Small intestine (tissue), 16 donors: ENCODE data around the gene PLK4. TPM values are rescaled to one million over a fixed set of nuclear protein-coding genes. Genes with fewer than 3 reads are reported as not detected.
A peak's percentile ranks its signal among the peaks of the same experiment; 100 is the strongest.

Source experiments
- DNase-seq, 2 donors: peaks; one replicate each; pipeline versions ENCODE4 v3.0.0 to v3.0.0-alpha.2; 2013
- FAIRE-seq: peaks from 2 replicates; lab custom pipeline; 2012; peaks lifted over from hg19 to GRCh38; lab: Jason Lieb, UNC
- H3K27ac ChIP-seq, 3 donors: one replicate each; pipeline ENCODE4 v1.5.1; 2013; ENCODE audit warnings: low read length in 2 of 3, mild to moderate bottlenecking in 2 of 3, control low read depth in 1 of 3, inconsistent platforms in 1 of 3, low read depth in 1 of 3, moderate library complexity in 1 of 3
- H3K27me3 ChIP-seq, 3 donors: one replicate each; pipeline ENCODE4 v1.6.1; 2013; ENCODE audit warnings: low read length in 3 of 3, inconsistent platforms in 1 of 3; ENCODE audit not compliant: control insufficient read depth in 3 of 3, insufficient read depth in 3 of 3
- H3K36me3 ChIP-seq, 3 donors: one replicate each; pipeline ENCODE4 v1.6.1; 2013; ENCODE audit warnings: low read length in 3 of 3, inconsistent platforms in 1 of 3, low read depth in 1 of 3, mild to moderate bottlenecking in 1 of 3, moderate library complexity in 1 of 3; ENCODE audit not compliant: control insufficient read depth in 3 of 3, insufficient read depth in 2 of 3
- H3K4me1 ChIP-seq, 3 donors: one replicate each; pipeline ENCODE4 v1.6.1; 2013; ENCODE audit warnings: low read length in 2 of 3, inconsistent platforms in 1 of 3, low read depth in 1 of 3, mild to moderate bottlenecking in 1 of 3, moderate library complexity in 1 of 3; ENCODE audit not compliant: control insufficient read depth in 3 of 3, insufficient read depth in 2 of 3
- H3K4me3 ChIP-seq, 3 donors: one replicate each; pipeline ENCODE4 v1.5.1; 2013; ENCODE audit warnings: low read length in 3 of 3, control low read depth in 1 of 3, inconsistent platforms in 1 of 3, low read depth in 1 of 3, mild to moderate bottlenecking in 1 of 3, moderate library complexity in 1 of 3
- H3K9me3 ChIP-seq, 2 donors: one replicate each; pipeline ENCODE4 v1.6.1; 2013; ENCODE audit warnings: low read depth in 1 of 2, low read length in 1 of 2; ENCODE audit not compliant: control insufficient read depth in 2 of 2, insufficient read depth in 1 of 2
- WGBS, 3 donors: extraction: QIAGEN DNeasy Blood & Tissue Kit; methylation state at CpG; one replicate each; pipeline ENCODE4 v1.1.7; 2013; 5-methylcytosine and 5-hydroxymethylcytosine counted together
- long read RNA-seq, 10 donors: transcript quantifications; one replicate each; lab custom pipeline, GENCODE V29; 2026
- polyA plus RNA-seq, 4 donors: library from polyadenylated mRNA; stranded (reverse) in 3 of 4; unstranded in 1 of 4; fragments of 200-250 nt in 3 of 4; fragments of 120-200 nt in 1 of 4; gene quantifications; one replicate each; pipeline versions ENCODE4 v1.2.1 to v1.2.3, GENCODE V29; 2013
- donor health status: healthy with polysubstance abuse.
- donor health status: control.
- donor health status: control.
- donor health status: Bipolar disorder and iron deficiency.
- donor health status: healthy.

The PLK4 gene
- polyA plus RNA-seq: 1 to 10 TPM; 1.1 to 9.5 (median 5.0) TPM
- long read RNA-seq, donor 1, partial matches to known transcripts: 0 of 1 reads
- long read RNA-seq, donor 1, other reads (novel, unspliced or antisense): 0 of 1 reads
- long read RNA-seq, donor 2, partial matches to known transcripts: 0 of 1 reads
- long read RNA-seq, donor 2, other reads (novel, unspliced or antisense): 0 of 1 reads
- long read RNA-seq, donor 3: 0 reads
- long read RNA-seq, donor 4: 0 reads
- long read RNA-seq, donor 5: 0 reads
- long read RNA-seq, donor 6, partial matches to known transcripts: 0 of 1 reads
- long read RNA-seq, donor 6, other reads (novel, unspliced or antisense): 0 of 1 reads
- long read RNA-seq, donor 7, partial matches to known transcripts: 0 of 8 reads
- long read RNA-seq, donor 7, other reads (novel, unspliced or antisense): 0 of 8 reads
- long read RNA-seq, donor 8, partial matches to known transcripts: 0 of 1 reads
- long read RNA-seq, donor 8, other reads (novel, unspliced or antisense): 0 of 1 reads
- long read RNA-seq, donor 9: 0 reads
- long read RNA-seq, donor 10, partial matches to known transcripts: 0 of 2 reads
- long read RNA-seq, donor 10, other reads (novel, unspliced or antisense): 0 of 2 reads

DNA sequence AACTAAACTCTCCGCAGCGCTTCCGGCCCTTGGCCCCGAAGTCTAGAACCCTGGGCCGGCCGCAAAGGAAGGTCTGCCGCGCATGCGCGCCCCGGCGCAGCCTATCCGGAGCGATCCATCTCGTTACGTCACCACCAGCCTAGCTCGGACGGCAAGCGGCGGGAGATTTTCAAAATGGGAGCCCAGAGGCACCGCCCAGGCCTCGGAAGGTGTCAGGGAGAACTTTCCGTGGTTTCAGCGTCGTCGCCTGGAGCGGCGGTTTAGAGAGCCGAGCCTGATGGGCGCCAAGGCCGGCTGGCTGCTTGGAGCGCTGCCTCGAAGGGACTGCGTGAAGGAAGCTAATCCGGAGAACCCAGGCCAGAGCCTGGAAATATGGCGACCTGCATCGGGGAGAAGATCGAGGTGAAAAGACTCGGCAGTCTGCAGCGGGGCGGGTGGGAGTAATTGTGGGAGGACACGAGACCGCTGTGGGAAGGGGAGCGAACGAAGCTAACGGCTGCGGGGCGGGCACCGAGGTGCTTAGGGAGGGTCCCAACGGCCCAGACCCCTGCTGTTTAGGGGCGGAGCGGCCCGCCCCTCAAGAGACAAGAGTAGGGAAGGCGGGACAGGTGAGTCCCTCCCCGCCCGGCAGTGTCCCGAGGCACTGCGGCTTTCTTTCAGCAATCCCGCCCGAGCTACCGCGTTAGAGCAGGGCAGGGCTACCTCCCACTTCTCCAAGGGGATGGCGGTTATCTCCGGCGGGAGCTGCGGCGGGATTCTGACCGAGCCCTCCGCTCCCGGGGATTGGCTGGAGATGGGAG, at the start of gene PLK4:
PLK4 (plus strand) TSS at position 131 of the 800 bp plus-strand sequence; CDS start at position 373, 242 bp downstream.
- 0% methylated on average over 67 to 70 of the region's 70 CpGs for WGBS, 3 donors
- Histone ChIP-seq H3K9me3 (no peaks in the 10 kb centered on the region), H3K27ac (peak within 1 kb of the TSS; percentile 65 to 82 (median 75)), H3K4me3 (peak within 1 kb of the TSS; percentile 65 to 81 (median 73)), H3K4me1 (peaks cover 0 to 3% (median 0%) of the 10 kb centered on the region in 3 donors), H3K27me3 (no peaks in the 10 kb centered on the region), H3K36me3 (peaks cover 0 to 3% (median 2%) of the 10 kb centered on the region in 3 donors)
- FAIRE-seq (no peak), DNase-seq (peak; percentile 98 to 99)

DNA sequence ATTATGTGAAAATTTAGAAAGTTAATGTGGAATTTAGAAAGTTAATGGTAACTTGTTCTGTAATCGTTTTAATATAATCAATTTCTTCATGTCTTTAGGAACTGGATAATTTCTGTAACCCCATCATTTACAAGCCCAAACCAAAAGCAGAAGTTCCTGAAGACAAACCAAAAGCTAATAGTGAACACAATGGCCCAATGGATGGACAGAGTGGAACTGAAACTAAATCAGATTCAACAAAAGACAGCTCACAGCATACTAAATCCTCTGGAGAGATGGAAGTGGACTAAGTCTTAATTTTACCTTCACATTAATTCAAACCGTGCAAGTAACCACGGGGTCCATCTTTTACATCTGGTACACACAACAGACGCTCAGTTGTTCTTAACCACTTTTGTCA, 48.1 kb upstream of the PLK4 start:
- 83 to 96% (median 86%) methylated on average over 4 of the region's 4 CpGs for WGBS, 3 donors
- H3K4me3 ChIP-seq: no peak overlapping the region
- no peaks in the 10 kb centered on the region for H3K27me3 ChIP-seq
- FAIRE-seq (no peak), DNase-seq (no peak)
- no peak overlapping the region for H3K27ac ChIP-seq
- no peaks in the 10 kb centered on the region for H3K4me1 ChIP-seq
- no peaks in the 10 kb centered on the region for H3K36me3 ChIP-seq
- no peaks in the 10 kb centered on the region for H3K9me3 ChIP-seq

DNA sequence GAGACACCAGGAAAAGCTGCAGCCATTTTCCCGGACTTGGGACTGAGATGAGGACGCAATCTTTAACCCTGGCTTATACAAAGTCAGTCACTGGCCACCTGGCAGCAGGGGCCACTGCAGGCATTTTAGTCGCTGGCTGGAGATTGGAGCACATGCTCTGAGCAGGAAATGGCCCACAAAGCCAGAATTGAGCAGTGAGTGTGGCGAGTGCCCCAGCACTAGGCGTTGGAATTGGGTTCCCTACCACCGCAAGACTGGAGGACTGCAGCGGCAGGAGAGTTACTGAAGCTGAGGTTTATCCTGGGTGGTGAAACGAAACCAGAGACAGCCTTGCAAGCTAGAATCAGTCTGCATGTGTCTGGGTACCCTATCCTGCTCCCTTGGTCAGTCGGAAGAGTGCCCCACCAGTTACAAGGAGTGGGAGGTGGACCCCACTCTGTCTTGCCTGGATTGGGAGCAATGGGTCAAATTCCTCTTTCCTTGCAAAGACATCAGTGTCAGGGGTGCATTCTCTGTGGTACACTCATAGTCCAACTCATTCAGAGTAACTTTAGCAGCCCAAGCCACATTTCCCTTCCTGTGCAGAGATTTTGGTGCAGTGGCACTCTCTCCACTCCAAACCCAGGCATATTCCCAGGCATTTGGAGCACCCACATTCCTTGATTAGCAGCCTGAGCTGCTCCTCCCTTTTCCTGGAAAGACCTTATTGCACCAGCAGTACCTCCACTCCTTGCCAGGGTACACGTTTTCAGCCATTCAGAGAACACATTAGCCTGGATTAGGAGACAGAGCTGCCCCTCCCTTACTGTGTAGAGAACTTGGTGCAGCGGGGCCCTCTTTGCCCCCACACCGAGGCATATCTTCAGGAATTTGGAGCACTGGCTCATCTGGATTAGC, 36.7 kb upstream of the PLK4 start:
- FAIRE-seq (no peak), DNase-seq (no peak)
- H3K4me3 ChIP-seq: no peak overlapping the region
- no peaks in the 10 kb centered on the region for H3K4me1 ChIP-seq
- H3K9me3 ChIP-seq: peaks cover 0 to 24% of the 10 kb centered on the region in 2 donors
- no peaks in the 10 kb centered on the region for H3K27me3 ChIP-seq
- H3K27ac ChIP-seq: no peak overlapping the region
- H3K36me3 ChIP-seq: peaks cover 0 to 6% (median 0%) of the 10 kb centered on the region in 3 donors
- 91 to 95% (median 91%) methylated on average over 12 of the region's 12 CpGs for WGBS, 3 donors

DNA sequence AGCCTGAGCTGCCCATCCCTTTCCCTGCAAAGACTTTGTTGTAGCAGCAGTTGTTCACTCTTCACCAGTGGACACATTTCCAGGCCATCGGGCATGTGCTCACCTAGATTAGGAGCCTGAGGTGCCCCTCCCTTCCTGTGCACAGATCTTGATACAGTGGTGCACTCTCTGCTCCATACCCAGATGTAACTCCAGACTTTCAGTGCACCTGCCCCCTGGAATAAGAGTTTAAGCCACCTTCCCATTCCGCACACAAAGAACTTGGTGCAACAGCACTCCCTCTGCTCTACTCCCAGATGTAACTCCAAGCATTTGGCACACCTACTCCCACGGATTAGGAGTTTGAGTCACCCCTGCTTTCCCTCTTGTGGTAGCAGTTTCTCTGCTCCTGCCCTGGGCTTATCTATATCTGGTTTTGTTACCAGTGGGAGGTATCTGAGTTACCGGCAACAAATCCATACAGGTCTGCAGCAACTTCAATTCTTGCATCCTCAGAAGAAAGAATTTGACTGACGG, 36.0 kb upstream of the PLK4 start:
- 82 to 93% (median 90%) methylated on average over 5 of the region's 5 CpGs for WGBS, 3 donors
- DNase-seq: no peak
- Histone ChIP-seq H3K4me1 (no peaks in the 10 kb centered on the region), H3K36me3 (peaks cover 0 to 6% (median 0%) of the 10 kb centered on the region in 3 donors), H3K27ac (no peak overlapping the region), H3K4me3 (no peak overlapping the region), H3K9me3 (peaks cover 0 to 28% of the 10 kb centered on the region in 2 donors), H3K27me3 (no peaks in the 10 kb centered on the region)
- FAIRE-seq: no peak

DNA sequence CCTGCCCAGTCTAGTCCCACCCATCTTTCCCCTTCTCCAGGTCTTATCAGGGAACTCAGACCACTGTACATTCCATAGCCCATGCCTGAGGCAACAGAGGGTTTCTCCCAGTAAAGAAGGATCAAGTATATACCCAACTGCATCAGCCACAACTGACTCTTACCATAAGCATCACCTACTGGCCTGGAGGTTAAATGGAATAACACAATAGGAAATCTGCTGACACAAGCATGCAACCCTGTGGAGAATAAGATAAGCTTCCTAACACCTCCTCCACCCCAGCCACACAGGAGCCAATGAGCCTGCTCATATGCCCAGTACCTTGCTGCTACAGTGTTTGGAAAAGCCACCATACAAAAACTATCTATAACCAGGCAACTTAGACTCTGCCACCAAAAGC, 34.6 kb upstream of the PLK4 start:
- Histone ChIP-seq H3K9me3 (peaks cover 0 to 28% of the 10 kb centered on the region in 2 donors), H3K36me3 (peaks cover 0 to 6% (median 0%) of the 10 kb centered on the region in 3 donors), H3K4me3 (no peak overlapping the region), H3K27ac (no peak overlapping the region), H3K27me3 (no peaks in the 10 kb centered on the region), H3K4me1 (no peaks in the 10 kb centered on the region)
- DNase-seq: no peak
- FAIRE-seq: no peak

DNA sequence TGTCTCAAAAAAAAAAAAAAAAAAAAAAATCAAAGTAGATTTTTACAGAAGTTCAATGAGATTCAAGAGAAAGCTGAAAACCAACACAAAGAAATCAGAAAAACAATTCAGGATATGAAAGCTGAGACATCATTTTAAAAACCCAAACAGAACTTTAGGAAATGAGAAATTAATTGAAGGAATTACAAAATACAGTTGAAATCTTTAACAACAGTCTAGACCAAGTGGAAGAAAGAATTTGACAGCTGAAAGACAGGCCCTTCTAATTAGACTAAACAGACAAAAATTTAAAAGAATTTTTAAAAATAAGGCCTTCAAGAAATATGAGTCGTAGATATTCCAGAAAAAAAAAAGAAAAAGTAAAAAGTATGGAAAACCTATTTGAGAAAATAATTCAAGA, 33.9 kb upstream of the PLK4 start:
- H3K9me3 ChIP-seq: peaks cover 0 to 28% of the 10 kb centered on the region in 2 donors
- H3K4me1 ChIP-seq: no peaks in the 10 kb centered on the region
- H3K4me3 ChIP-seq: no peak overlapping the region
- H3K27ac ChIP-seq: no peak overlapping the region
- WGBS, 3 donors: 88 to 98% (median 97%) methylated on average over 1 of the region's 1 CpG
- peaks cover 0 to 6% (median 0%) of the 10 kb centered on the region in 3 donors for H3K36me3 ChIP-seq
- no peaks in the 10 kb centered on the region for H3K27me3 ChIP-seq
- no peak for FAIRE-seq
- DNase-seq: no peak

DNA sequence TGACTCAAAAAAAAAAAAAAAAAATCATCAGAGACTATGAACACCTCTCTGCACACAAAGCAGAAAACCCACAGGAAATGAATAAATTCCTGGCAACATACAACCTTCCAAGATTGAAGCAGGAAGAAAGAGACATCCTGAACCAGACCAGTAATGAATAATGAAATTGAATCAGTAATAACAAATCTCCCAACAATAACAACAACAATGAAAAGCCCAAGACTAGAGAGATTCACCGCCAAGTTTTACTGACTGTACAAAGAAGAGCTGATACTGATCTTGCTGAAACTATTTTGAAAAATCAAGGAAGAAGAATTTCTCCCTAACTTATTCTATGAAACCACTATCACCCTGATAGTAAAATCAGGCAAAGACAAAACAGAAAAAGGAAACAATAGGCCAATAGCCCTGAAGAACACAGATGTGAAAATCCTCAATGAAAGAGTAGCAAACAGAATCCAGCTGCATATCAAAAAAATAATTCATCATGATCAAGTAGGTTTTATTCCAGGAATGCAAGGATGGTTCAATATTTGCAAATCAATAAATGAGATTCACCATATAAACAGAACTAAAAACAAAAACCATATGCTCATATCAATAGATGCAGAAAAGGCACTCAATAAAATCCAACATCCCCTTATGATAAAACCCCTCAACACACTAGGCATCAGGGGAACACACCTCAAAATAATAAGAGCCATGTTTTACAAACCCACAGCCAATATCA, 31.0 kb upstream of the PLK4 start:
- Histone ChIP-seq H3K9me3 (peaks cover 0 to 23% of the 10 kb centered on the region in 2 donors), H3K4me3 (no peak overlapping the region), H3K27ac (no peak overlapping the region), H3K27me3 (no peaks in the 10 kb centered on the region), H3K4me1 (no peaks in the 10 kb centered on the region), H3K36me3 (no peaks in the 10 kb centered on the region)
- WGBS, 3 donors: 88 to 100% (median 95%) methylated on average over 1 of the region's 1 CpG
- no peak for FAIRE-seq
- no peak for DNase-seq
